NCI-H146 (cell line): ENCODE measurements around the gene PTPRO.

ENCODE experiments used
- DNase-seq: peaks from one replicate; lab custom pipeline; 2025; lab: John Stamatoyannopoulos, UW

Gene PTPRO

GRCh38 chr12:15526033-15526432 lies 203.7 kb downstream of the PTPRO start:
- no peak for DNase-seq

GRCh38 chr12:15527201-15528080 lies 205.1 kb downstream of the PTPRO start:
- DNase-seq = no peak

- DNase-seq = no peak
Measured at GRCh38 chr12:15528666-15529065, 206.4 kb downstream of the PTPRO start.

GRCh38 chr12:15530361-15530760 lies 208.1 kb downstream of the PTPRO start:
- no peak for DNase-seq

- peak; percentile 21 for DNase-seq
Measured at GRCh38 chr12:15532364-15532977, 210.2 kb downstream of the PTPRO start.

- no peak for DNase-seq
Measured at GRCh38 chr12:15534322-15534721, 212.0 kb downstream of the PTPRO start.

GRCh38 chr12:15534874-15535273 lies 212.6 kb downstream of the PTPRO start:
- DNase-seq = no peak

GRCh38 chr12:15535352-15535781 lies 213.1 kb downstream of the PTPRO start:
- no peak for DNase-seq

GRCh38 chr12:15536446-15536845 lies 214.1 kb downstream of the PTPRO start:
- DNase-seq = no peak

GRCh38 chr12:15538881-15539280 lies 216.6 kb downstream of the PTPRO start:
- no peak for DNase-seq

- DNase-seq = no peak
Measured at GRCh38 chr12:15540005-15540404, 217.7 kb downstream of the PTPRO start.

GRCh38 chr12:15540469-15540872 lies 218.2 kb downstream of the PTPRO start:
- no peak for DNase-seq

GRCh38 chr12:15541996-15542631 lies 219.8 kb downstream of the PTPRO start:
- DNase-seq = no peak

- DNase-seq = no peak
Measured at GRCh38 chr12:15543347-15543746, 221.0 kb downstream of the PTPRO start.

- DNase-seq = no peak
Measured at GRCh38 chr12:15544589-15544988, 222.3 kb downstream of the PTPRO start.

GRCh38 chr12:15545334-15545733 lies 223.0 kb downstream of the PTPRO start:
- DNase-seq = no peak

GRCh38 chr12:15546102-15546701 lies 223.9 kb downstream of the PTPRO start:
- no peak for DNase-seq

GRCh38 chr12:15547063-15547462 lies 224.8 kb downstream of the PTPRO start:
- no peak for DNase-seq

- DNase-seq = no peak
Measured at GRCh38 chr12:15547691-15548090, 225.4 kb downstream of the PTPRO start.

GRCh38 chr12:15550793-15551192 lies 228.5 kb downstream of the PTPRO start:
- DNase-seq = no peak

GRCh38 chr12:15555446-15555845 lies 233.1 kb downstream of the PTPRO start:
- DNase-seq = no peak

- no peak for DNase-seq
Measured at GRCh38 chr12:15556411-15557102, 234.2 kb downstream of the PTPRO start.
